Measurements from ENCODE around the gene PNPLA7.

PNPLA7 gene

DNA sequence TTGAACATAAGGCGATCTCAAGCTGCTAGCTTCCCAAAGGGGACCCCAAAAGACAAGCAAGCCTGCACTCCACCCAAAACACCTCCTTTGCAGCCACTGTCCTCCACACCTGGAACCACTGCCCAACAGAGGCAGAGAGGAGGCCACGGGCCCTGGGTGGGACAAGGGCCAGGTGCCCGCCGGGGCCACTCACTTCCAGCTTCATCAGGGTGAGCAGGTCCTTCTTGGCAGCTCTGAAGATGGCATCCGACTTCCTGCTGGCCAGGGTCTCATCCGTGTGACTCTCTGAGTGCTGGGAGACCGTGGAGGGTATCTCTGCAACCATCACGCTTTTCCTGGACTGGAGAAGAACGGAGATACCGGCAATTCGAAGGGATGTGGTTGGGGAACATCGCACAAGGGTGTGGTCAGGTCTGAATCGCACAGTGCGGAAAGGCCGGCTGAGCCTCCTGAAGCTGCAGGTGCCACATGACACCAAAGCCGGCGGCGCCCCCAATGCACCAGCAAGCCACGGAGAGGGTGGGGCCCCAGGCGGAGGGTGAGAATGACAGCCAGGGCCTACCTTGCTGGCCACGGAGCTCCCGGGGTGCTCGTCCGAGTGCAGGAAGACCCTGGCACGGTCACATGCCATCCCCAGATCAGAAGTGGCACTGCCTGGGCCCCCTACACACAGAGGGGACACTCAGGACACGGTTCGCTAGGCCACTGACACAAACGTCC, 44.6 kb downstream of the PNPLA7 start:
- no peak for TF ChIP-seq CTCF (IDR thresholded peaks at IDR 0.05; ENCODE audit: low read depth, low read length)
- H3K4me3 ChIP-seq (ENCODE audit: low read depth, low read length), result no peak overlapping the region

GRCh38 chr9:137504432-137504777, 45.8 kb downstream of the PNPLA7 start:
- no peak overlapping the region for H3K4me3 ChIP-seq (ENCODE audit: low read depth, low read length)
- no peak for TF ChIP-seq CTCF (IDR thresholded peaks at IDR 0.05; ENCODE audit: low read depth, low read length)

DNA sequence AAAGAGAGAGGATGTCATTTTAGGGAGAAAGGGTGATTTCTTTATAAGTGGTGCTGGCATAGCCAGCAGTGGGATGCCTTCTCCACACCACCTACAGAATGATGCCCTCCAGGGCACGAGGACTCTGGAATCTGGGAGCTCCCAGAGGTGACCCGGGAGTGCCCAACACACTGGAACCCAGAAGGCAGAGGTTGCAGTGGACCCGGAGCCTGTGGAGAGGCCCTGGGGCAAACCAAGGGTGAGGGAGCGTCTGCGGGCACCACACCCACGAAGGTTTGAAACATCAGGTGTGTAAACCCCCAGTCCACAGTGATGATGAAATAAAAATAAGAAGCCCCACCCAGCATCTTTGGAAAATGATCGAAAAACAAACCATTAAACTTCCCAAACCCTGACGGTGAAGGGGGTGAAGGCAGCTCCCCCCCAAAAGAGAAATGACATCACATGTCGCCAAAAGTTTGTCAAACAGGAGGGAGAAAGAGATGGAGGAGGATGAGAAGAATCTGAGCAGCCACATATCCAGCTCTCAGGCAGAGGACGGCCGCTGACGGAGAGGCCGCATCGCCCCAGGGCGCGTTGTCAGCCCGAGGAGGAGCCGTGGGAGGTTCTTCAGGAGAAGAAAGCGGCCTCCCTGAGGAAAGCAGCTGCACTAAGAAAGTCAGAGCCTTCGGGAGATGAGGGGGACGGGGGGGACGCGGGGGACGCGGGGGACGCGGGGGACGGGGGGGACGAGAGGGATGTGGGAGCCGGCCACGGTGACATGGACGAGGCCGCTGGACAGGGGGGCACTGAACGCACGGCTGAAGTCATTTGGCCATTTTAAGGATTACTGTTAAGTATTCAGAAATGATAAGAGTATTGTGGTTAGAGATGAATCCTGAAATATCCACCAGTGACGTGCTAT, 47.9 kb downstream of the PNPLA7 start:
- no peak for TF ChIP-seq CTCF (IDR thresholded peaks at IDR 0.05; ENCODE audit: low read depth, low read length)
- no peak overlapping the region for H3K4me3 ChIP-seq (ENCODE audit: low read depth, low read length)

DNA sequence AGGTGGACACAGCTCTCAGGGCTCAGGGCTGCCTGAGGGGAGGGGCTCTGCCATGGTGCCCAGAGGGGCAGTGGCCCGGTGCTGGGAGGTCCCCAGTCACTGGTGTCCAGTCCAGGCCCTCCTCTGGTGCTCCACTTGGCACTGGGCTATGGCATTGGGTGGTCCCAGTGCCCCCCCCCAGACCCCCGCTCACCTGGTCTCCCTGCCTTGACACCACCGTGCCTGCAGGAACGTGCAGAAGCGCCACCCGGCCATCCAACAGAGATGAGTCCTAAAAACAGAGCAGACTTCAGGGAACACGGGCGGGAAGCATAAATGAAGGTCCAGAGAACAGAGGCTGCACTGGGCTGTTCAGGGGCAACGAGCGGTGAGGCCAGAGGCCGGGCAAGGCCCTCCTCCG, 48.7 kb downstream of the PNPLA7 start:
- TF ChIP-seq CTCF (IDR thresholded peaks at IDR 0.05; ENCODE audit: low read depth, low read length), result no peak
- H3K4me3 ChIP-seq (ENCODE audit: low read depth, low read length), result no peak overlapping the region

DNA sequence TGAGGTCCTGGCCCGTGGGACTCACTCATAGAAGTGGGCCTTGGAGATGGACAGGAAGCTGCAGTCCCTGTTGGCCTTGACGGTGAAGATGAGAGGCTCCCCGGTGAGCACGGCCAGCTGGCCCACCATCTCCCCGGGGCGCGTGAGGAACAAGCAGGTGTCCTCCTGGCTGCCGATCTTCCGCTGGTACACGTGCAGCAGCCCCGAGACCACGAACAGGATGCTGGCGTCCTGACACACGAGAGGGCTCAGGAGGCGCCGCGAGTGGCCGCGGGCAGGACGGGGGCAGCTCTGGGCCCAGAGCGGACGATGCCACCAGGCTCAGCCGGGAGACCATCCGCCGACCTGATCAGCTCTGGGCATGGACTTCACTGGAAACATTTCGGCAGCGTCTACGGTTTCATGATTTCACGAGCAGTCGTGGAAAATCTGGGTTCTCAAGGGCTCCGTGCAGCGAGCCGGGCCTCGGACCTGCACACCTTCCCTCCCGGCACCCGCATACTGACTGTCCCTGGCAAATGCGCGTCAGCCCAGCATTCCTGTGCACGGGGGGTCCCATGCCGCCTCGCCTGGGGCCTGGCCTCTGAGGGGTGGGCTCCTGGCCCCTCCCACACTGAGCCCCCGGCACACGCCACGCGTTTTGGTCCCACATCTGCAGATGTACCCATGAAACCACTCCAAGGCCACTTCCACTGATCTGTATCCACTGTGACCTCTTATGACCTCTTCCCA, 49.4 kb downstream of the PNPLA7 start:
- H3K4me3 ChIP-seq (ENCODE audit: low read depth, low read length), result no peak overlapping the region
- TF ChIP-seq CTCF (IDR thresholded peaks at IDR 0.05; ENCODE audit: low read depth, low read length), result no peak

GRCh38 chr9:137499858-137500661, 50.1 kb downstream of the PNPLA7 start:
- no peak for TF ChIP-seq CTCF (IDR thresholded peaks at IDR 0.05; ENCODE audit: low read depth, low read length)

More at GRCh38 chr9:137499858-137500661, 50.1 kb downstream of the PNPLA7 start:
- no peak overlapping the region for H3K4me3 ChIP-seq (ENCODE audit: low read depth, low read length)
